ENCODE results near the gene PGBD5.

DNA sequence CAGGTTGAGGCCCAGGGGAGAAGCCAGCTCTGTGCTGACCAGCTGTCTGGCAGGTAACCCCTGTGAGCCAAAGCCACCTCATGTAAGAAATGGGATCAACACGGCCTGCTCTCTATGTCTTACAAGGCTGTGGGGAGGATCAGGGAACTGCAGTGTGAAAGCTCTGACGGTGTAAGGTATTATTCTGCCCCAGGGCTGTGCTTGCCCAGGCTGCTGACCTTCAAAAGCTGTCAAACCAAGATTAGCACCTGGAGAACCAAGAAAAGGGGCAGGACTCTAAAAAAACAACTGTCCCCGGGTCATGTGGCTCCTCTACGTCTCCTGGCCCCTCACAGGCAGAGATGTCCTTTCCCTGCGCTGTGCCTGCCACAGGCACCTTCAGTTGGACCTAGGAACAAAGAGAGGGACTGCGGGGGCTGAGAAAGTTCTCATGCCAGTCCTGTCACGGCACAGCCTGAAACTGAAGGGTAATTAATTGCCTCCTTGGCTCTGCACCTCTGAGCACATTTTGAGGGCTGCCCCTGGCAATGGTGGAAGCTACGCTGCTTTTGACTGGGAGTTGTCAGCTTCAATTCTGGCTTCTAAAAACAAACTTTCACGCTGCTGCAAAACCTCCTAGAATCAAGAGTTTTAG lies 77.6 kb downstream of the PGBD5 start:
- TF ChIP-seq, protein P1, sequence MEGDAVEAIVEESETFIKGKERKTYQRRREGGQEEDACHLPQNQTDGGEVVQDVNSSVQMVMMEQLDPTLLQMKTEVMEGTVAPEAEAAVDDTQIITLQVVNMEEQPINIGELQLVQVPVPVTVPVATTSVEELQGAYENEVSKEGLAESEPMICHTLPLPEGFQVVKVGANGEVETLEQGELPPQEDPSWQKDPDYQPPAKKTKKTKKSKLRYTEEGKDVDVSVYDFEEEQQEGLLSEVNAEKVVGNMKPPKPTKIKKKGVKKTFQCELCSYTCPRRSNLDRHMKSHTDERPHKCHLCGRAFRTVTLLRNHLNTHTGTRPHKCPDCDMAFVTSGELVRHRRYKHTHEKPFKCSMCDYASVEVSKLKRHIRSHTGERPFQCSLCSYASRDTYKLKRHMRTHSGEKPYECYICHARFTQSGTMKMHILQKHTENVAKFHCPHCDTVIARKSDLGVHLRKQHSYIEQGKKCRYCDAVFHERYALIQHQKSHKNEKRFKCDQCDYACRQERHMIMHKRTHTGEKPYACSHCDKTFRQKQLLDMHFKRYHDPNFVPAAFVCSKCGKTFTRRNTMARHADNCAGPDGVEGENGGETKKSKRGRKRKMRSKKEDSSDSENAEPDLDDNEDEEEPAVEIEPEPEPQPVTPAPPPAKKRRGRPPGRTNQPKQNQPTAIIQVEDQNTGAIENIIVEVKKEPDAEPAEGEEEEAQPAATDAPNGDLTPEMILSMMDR (IDR thresholded peaks at IDR 0.05; ENCODE audit: poor library complexity) = no peak
- no peak for TF ChIP-seq EZH2 (IDR thresholded peaks at IDR 0.05; ENCODE audit: borderline replicate concordance)
